ENCODE results near the gene SORCS1. TPM values are rescaled to one million over a fixed set of nuclear protein-coding genes. Genes with fewer than 3 reads are reported as not detected.

Gene SORCS1
- total RNA-seq, 1 experiment from 2014 or later = 1.7 TPM

- no CpG with 5 or more reads among the region's 4 CpGs for WGBS (ENCODE audit: extremely low coverage, insufficient read length, low lambda C conversion rate)
- H3K36me3 Mint-ChIP-seq (ENCODE audit: insufficient read depth in 1 of 3, low read depth in 3 of 3) = no peaks in the 10 kb centered on the region
Measured at GRCh38 chr10:106636766-106637491, 527.6 kb downstream of the SORCS1 start.

More at GRCh38 chr10:106636766-106637491, 527.6 kb downstream of the SORCS1 start:
- no peak overlapping the region for H3K4me3 Mint-ChIP-seq
- Histone ChIP-seq H3K9ac (ENCODE audit: extremely low read depth, insufficient read length, low read length) (no peak overlapping the region), H2BK15ac (ENCODE audit: low read depth, low read length) (no peak overlapping the region), H4K20me1 (ENCODE audit: control insufficient read depth, insufficient read depth, insufficient read length) (no peaks in the 10 kb centered on the region), H4K91ac (ENCODE audit: insufficient read length, low read depth, low read length) (no peak overlapping the region), H3K4me1 (ENCODE audit: insufficient read depth, low read length) (no peaks in the 10 kb centered on the region), H3K56ac (ENCODE audit: insufficient read length, low read depth, low read length) (no peak overlapping the region), H3K23me2 (ENCODE audit: insufficient read length, low read depth, low read length, poor library complexity, severe bottlenecking) (no peaks in the 10 kb centered on the region), H3K4me2 (ENCODE audit: insufficient read depth, insufficient read length, low read length) (no peak overlapping the region), H2BK120ac (ENCODE audit: low read depth, low read length, poor library complexity, severe bottlenecking) (no peak overlapping the region), H3K79me2 (ENCODE audit: insufficient read depth, low read length) (no peaks in the 10 kb centered on the region), H4K8ac (replicated peaks; ENCODE audit: insufficient read length, low read depth, low read length) (no peak overlapping the region), H3K27ac (ENCODE audit: insufficient read length, low read depth, low read length) (no peak overlapping the region), H2AFZ (ENCODE audit: low read length) (no peak overlapping the region), H3K9me3 (ENCODE audit: control insufficient read depth, low read depth, low read length) (no peaks in the 10 kb centered on the region), H3K27me3 (ENCODE audit: insufficient read depth, low read length) (no peaks in the 10 kb centered on the region), H2BK5ac (ENCODE audit: insufficient read length, low read length) (no peak overlapping the region), H2BK20ac (ENCODE audit: low read depth, low read length, poor library complexity, severe bottlenecking) (no peak overlapping the region), H3K23ac (ENCODE audit: insufficient read length, low read depth, low read length) (no peak overlapping the region), H3K18ac (ENCODE audit: insufficient read length, low read depth, low read length) (no peak overlapping the region), H3K4ac (ENCODE audit: low read depth, low read length) (no peak overlapping the region), H4K5ac (ENCODE audit: insufficient read length, low read depth, low read length) (no peak overlapping the region), H2AK5ac (ENCODE audit: insufficient read length, low read length) (no peak overlapping the region), H2BK12ac (ENCODE audit: insufficient read length, low read depth, low read length) (no peak overlapping the region), H3K79me1 (ENCODE audit: insufficient read depth, low read depth, low read length, poor library complexity, severe bottlenecking) (no peaks in the 10 kb centered on the region), H3K14ac (ENCODE audit: insufficient read depth, low read length) (no peak overlapping the region), H3T11ph (ENCODE audit: low read length) (no peak overlapping the region)
- no peak for DNase-seq
- no peaks in the 10 kb centered on the region for H3K4me1 Mint-ChIP-seq
- peaks cover 2% of the 10 kb centered on the region; the same call in 1 of the 2 replicates for H3K27me3 Mint-ChIP-seq (ENCODE audit: low read depth)
- no peak overlapping the region for H3K27ac Mint-ChIP-seq
- no peak for TF ChIP-seq CTCF (conservative IDR thresholded peaks at IDR 0.05)
- no peaks in the 10 kb centered on the region for H3K9me3 Mint-ChIP-seq

All from H9 (cell line).